Endothelial cell of hepatic sinusoid (primary cell): ENCODE measurements around the gene IGFBP2.

ENCODE experiments used
- in situ Hi-C: cut with HindIII; loops from 2 replicates; pipeline ENCODE4 v1.10.0; 2017; ENCODE audit warnings: low sequenced_read_pairs

Gene IGFBP2

DNA sequence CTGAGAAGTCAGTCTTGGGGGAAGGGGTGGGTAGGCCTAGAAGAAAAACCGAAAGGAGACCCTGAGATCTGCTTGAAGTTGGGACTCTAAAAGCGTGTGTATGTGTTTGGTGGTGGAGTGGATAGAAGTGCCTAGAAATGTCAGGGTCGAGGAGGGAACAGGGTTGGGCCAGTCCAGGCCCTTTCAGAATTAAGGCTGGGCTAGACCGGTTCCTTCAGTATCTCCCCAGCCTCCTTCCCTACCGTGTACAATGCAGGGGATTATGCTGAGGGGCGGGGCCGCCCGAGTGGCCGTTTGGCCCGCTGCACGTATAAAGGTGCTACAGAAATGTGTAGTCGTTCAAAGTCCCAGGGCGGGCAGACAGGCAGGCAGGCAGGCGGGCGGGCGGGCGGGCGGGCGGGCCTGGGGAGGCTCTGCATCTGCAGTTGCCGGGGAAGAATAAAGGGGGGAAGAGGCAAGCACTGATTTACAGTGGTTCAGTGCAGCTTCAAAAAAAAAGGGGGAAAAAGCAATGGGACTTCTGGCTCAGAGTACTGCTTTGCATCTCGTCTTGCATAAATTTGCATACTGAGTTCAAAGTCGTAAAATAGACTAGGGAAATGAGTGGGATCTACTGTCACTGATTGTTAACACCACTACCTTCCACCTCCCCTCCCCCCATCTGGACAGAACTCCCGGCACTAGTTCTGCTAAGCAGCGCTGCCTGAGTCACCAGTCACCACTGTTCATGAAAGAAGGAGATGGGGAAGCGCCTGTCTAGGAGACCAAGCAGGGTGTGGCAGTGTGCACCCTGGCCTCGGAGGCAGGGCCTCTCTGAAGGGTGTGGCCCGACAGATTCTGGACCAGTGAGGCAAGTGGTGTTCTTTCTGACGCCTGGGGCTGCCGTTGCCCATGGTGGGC lies 3.6 kb downstream of the IGFBP2 start:
- in situ Hi-C loops: no loop called here

DNA sequence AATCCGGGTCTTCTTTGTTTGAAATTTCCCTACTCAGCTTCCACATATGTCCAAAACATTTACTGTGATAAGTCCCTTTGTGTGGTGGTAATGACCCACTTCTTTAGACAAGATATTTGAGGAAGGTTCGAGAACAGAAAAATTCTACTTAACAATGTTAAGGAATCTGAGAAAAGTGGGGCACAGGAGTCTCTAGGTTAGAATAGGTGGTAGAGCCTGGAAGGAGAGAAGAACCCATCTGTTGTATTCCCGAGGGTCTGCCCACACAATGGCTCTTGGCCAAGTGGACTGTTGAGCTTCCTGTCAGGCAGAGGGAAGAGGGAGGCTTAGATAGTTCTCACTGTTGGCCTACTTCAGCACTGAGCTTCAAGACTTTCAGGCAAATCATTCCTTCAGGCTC lies 4.3 kb downstream of the IGFBP2 start:
- in situ Hi-C loops: no loop called here

DNA sequence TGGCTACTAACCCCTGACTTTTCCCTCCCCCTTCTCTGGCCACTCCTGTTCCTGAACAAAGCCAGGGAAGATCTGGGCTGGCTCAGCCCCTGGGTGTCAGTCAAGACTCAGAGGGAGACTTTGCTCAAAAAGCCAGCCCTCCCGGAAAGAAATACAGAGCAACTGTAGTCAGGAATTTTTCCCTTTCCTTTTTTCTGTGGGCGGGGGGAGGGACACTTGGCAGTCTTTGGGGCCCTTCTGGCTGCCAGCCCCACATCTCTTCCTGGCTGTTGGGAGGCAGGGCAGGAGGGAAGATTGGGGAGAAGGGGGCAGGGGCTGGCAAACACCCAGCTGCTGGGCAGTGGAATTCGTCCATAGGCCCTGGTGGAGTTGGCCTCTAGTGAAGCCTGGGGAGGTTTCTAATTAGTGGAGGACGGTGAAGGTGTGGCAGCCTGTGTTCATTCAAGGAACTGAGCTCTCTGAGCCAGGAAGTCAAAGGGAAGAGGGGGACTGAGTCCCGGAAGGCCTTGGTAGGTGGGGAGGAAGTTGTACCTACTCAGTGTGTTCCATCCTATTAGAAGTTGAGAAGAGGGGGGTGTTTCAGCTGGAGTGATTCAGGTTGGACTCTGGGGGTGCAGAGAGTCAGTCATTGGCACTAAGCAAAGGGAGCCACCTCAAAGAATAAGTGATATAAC lies 10.9 kb downstream of the IGFBP2 start:
- in situ Hi-C loops: no loop called here

DNA sequence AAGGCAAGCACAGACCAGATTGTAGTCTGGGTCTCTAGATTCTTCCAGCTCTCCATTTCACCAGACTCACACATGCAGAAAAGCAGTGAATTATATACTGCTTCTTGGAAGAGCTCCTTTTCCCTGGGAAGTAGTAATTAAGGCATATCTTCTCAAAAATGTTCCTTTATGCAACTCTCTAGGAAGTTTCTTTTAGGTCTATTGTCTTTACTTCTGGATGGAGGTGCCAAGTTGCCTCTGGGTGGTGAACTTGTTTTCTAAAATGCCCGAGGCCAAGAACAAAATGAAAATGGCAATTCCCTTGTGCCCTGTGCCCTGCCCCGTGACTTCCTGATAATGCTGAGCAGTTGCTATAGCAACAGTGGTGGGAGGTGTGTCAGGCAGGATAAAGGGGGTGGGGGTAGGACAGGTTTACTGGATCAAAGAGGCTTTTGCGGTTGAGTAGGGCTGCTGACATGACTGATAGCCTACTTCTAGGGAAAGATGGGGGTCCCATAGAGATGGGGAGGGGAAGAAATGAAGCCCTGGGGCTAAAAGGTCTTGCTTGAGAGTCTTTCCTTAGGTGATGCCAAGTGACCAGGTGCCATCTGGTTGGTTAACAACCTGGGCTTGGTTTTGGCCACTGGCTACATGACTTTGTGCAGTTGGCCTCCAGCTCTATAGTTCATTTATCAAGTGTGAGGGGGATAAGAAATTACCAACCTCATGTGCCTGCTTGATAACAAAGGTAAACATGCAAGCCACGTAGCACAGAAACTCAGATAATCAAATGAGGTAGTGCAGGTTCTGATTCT lies 11.8 kb downstream of the IGFBP2 start:
- in situ Hi-C loops: no loop called here

DNA sequence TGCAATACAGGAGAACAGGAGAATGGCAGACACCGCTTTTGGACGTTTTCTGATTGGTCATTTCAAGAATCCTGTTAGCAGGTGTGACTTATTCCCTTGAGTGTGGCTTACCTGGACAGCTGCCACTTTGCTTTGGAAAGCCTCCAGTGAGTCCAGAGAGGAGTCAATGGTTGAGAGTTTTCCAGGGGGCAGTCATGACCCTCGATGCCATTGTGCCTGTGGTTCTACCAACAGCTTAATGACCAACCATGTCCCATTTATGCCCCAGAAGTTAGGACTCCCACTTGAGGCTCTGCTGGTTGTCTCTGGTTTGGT lies 12.4 kb downstream of the IGFBP2 start:
- in situ Hi-C loops: no loop called here

DNA sequence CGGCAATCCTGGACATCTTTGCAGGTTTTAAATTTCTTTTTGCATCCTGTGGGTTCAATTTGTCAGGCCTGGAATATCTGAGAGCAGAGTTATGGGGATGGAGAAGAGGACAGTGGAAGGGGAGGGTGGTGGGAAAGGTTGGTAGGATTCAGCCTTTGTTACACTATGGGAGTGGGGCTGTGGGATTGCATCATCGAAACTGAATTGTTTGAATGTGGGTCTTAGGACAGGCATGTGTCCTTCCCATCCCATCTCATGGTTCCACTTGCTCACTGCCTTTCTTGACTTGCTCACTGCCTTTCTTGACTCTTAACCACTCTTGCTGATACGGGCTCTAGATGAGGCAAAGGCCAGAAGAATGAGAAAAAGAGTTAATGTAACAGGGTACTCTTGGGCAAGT lies 12.9 kb downstream of the IGFBP2 start:
- in situ Hi-C loops: no loop called here

DNA sequence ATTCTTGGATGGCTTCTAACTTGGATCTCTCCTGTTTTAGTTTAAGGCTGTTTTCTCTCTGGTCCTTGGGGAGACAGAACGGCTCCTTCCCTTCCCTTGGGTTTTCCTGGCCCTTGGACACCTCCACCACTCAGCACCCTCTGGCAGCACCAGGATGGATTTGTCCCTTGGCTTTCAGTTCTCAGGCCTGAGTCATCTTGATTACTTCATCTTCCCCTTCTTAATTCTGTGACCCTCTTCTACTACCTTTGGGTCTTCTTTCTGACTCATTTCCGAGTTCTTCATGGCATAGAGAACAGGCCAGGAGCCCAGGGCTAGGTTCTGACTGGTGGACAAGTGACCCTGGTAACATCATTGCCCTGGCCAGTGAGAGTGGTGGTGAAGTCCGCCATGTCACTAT lies 14.9 kb downstream of the IGFBP2 start:
- in situ Hi-C loops: no loop called here

DNA sequence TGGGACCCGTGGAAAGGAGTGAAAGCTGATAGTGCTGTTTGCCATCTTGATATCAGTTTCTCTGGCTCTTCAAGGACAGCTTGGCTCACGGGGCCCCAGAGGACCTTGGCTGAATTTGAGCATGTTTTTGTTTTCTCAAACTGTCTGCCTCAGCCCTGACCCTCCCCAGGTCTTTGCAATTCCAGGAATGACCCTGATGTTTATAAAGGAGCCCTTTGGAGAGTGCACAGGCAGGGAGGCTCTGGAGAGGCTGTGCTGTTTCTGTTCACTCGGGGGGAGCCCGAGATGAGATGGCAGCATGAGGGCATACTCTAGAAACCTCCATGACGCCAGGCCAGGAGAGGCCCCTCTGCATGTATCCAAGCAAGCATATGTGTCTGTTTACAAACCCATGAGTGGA lies 16.4 kb downstream of the IGFBP2 start:
- in situ Hi-C loops: no loop called here

DNA sequence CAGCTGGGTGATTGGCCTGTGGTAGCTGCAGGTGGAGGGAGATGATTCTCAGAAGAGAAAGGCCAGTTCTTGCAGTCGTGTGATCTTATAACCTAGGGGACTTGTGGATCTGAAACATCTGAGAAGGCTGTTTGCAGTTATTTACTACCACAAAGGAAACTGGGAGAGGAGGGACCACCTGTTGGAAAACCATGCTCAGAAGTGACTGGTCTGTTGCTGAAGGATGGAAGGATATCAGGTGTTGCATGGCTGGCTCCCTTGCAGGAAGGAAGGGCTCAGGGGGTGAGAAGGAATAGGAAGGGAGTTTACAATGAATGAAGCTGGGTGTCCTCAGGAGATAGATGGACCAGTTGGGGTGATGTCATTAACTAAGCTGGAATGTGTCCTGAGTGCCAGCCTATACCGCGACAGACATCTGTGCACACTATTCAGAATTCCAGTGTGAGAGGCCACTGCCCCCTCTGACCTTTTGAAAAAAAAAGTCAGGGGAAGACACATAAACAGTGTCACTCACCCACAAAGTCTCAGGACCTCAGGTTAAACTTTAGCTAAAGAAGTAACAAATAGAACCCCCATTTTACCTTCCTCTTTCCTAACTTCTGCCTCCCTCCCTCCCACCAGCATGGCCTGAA lies 17.5 kb downstream of the IGFBP2 start:
- in situ Hi-C loops: loop anchor here (5.0 kb wide), 1 partner anchor 133 kb away; no protein-coding TSS in a partner anchor

DNA sequence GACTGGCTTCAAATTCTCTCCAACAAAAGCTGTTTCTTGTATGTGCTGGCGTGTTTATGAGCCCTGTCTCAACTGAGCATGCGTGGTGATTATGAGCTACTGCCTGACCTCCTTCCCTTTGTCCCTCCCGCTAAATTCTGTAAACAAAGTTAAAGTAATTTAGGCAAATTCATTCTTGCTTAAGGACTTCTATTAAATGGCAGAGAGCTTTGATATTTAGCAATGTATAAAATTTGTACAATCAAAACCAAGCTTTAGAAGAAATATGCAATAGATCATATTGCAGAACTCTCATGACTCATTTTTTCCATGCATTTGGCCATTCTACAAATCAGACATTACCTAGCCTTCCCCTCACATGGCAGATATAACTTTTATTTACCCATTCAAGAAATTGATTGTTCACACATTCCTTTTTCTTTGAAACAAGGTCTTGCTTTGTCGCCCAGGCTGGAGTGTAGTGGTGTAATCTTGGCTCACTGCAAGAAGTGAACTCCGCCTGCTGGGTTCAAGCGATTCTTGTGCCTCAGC lies 18.2 kb downstream of the IGFBP2 start:
- in situ Hi-C loops: loop anchor here (5.0 kb wide), 1 partner anchor 134 kb away; no protein-coding TSS in a partner anchor

DNA sequence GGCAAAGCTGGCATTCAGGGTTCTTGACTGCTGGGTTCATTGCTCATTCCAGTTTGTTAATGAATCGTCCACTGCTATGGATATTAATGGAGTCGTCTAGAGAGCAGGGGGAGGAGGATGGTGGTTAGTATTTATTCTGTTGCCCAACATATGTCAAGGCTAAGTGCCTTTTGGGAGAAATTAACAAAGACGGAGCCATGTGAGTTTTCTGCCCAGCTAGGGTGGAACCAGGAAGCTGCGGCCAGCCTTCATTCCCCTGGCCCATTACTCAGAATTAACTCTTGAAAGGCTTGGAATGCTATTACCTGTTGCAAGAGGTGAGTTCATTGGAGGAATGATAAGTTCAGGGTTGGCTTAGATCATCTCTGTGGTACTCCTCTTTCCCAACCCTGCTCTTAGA lies 19.3 kb downstream of the IGFBP2 start:
- in situ Hi-C loops: loop anchor here (5.0 kb wide), 1 partner anchor 135 kb away; no protein-coding TSS in a partner anchor

DNA sequence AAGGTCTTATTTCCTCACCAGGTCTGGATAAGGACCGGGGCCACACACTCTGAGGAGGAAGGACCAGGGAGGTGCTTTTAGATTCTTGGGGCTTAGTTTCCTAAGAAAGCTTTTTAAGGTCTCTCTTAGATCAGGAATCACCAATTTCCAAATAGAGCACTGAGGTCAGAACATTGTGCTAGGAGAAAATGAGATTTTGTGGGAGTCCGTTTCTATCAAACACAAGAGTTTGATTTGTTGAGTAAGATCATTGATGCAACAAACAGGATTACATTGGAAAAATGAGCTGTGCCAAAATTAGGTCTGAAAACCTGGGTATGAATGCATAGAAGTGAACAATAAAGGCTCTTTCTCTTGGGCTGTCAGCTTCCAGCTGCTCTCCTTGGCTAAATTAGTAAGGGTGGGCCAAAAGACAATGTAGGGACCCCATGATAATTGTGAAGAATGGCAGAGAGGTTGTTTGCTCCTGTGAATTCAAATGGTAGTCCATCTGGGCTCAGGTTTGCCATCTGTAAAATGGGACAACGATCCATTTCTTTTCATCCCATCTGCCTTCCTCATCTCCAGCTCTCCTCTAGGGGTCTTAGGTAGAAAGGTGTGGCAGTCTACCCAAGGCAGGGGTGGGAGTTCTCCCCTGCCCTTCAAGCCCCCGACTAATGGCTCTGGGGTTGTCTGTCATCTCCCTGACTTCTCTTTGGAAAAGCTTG lies 20.0 kb downstream of the IGFBP2 start:
- in situ Hi-C loops: loop anchor here (5.0 kb wide), 1 partner anchor 136 kb away; no protein-coding TSS in a partner anchor

DNA sequence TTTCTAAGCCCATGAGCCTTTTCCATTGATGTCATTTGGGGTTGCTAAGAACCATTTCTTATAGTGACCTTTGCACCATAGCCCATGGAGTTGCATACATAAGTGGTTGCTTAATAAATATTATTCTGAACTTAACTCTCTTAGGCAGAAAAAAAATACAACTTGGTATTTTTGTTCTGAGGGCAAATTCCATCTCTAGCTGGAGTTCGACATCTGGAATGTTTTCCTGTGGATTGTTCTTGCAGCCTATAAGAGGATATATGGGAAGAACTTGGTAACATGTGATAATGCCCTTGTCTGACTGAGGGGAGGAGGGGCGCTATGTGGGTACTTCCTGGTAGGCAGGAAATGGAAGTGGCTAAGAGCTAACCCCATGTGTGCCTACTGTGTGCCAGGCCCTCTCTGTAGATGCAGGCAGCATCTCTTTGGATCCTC lies 20.7 kb downstream of the IGFBP2 start:
- in situ Hi-C loops: loop anchor here (5.0 kb wide), 1 partner anchor 137 kb away; no protein-coding TSS in a partner anchor

DNA sequence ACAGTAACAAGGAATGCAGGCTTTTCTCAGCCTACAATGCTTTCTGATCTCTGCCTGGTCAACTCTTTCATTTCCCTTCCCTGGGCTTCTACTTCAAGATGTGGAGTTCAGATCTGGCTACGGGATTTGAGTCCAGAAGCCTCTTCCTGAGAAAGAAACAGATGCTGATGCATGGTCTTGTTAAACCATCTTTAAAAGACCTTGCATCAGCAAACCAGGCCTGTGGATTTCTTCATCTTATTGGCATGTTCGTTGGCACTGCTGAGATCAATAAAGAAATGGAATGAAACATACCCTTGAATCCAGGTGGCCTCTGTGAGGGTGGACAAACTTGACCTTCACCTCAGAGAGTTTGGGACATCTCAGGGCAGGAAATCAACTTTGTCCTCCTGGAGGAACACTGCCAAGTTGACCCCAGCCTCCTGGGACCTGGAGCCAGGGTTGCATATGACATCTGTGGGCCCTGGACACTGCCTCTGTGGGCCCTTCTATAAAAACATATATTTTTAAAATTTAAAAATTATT lies 21.4 kb downstream of the IGFBP2 start:
- in situ Hi-C loops: loop anchor here (5.0 kb wide), 1 partner anchor 137 kb away; no protein-coding TSS in a partner anchor

DNA sequence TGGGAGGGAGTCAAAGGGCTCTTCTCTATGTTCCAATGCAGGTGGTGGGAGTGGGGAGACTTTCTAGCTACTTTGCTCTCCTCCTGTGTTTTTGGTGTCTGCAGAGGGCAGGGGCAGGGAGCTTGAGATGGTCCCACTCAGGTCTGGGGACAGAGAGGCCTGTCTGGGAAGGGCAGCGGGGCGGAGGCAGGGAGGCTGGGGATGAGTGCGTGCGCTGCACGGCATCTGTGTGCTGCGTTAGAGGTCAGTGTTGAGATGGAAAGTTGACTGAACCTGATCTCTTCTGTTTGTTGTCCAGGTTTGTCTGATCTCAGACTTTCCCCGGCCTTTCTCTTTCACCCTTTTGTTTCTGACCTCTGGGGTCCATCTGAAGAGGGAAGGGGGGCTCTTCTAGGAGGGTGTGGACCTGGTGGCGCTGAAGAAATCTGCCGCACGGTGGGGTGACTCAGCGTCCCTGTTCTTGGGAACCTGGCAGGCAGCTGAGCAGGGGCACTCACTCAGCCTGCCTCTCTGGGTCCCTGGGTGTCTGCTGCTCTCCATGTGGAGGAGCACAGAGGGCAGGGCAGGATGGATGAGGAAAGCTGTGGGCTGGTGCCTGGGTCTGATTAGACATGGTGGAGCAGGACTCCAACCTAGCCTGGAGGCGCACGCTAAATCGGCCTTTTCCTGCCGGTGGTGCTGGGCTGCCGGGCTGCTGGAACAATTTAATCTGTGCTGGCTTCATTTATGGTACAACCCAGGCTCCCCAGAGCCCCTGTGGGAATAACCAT lies 24.1 kb downstream of the IGFBP2 start:
- in situ Hi-C loops: no loop called here

DNA sequence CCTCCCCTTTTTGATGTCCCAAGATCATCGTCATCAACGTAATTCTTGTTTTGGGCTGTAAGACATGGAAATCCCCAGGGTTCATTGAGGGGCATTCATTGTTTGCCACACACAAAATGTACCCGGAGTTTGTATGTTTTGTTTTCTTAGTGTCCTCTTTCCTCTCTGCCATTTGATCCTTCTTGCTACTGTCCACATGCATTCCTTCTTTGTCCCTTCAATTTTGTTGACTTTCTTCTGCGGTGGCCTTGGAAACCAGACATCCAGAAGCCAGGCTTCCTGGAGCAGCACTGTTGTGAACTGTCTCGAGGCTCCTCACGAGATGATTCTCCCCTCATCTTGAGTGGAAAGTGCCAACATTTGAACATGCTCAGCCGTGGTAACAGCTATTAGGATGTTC lies 24.8 kb downstream of the IGFBP2 start:
- in situ Hi-C loops: no loop called here

DNA sequence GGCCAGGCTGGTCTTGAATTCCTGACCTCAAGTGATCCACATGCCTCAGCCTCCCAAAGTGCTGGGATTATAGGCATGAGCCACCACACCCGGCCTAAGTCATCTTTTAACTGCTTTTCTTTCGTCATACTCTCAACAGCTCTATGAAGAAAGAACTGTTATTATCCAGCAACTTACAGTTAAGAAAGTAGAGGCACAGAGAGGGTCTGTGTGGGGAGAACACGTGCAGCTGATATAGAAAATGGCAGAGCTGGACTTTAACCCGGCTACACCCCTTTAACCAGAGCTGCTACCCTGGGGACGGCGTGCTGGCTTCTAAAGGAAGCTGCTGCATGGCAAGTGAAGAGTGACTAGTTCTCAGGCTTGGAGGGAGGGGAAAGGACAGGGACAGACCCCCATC lies 25.5 kb downstream of the IGFBP2 start:
- in situ Hi-C loops: no loop called here

DNA sequence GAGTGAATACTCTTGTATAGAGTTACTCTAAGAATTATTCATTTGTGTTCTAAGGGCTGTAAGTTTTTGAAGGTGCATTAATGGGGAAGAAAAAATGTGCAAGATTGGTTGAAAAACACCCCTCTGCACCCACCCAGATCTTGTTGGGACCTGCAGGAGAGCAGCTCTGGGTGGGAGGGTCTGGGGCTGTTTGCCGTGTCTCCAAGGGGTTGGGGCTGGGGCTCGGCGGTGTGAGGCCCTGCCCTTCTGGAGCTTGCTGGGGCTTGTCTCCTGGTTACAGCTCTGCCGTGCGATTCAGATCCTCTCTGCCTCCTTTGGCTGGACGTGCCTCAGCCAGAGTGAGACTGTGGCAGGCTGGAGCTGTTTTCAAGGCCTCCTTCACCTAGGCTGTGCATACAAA lies 26.1 kb downstream of the IGFBP2 start:
- in situ Hi-C loops: no loop called here

DNA sequence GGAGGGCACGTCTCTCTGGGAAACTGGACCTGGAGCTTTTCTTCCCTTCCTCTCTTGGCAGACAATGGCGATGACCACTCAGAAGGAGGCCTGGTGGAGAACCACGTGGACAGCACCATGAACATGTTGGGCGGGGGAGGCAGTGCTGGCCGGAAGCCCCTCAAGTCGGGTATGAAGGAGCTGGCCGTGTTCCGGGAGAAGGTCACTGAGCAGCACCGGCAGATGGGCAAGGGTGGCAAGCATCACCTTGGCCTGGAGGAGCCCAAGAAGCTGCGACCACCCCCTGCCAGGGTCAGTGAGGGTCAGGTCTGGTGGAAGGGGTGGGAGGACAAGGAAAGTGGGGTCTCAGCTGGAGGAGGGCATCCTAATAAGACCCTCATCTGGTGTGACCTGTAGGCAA lies 27.3 kb downstream of the IGFBP2 start:
- in situ Hi-C loops: no loop called here
